WERI-Rb-1 (cell line): ENCODE results near the gene SPTBN5.

ENCODE experiments used
- DNase-seq: peaks from one replicate; pipeline ENCODE4 v3.0.0-alpha.2; 2020
- H3K27ac ChIP-seq: fragments of 250-450 bp; sonication (Bioruptor Pico); 2 replicates; pipeline ENCODE4 v1.5.1; 2020; ENCODE audit warnings: mild to moderate bottlenecking, moderate library complexity
- H3K27me3 ChIP-seq: fragments of 250-450 bp; sonication (Bioruptor Pico); 2 replicates; pipeline ENCODE4 v1.5.1; 2021; ENCODE audit warnings: mild to moderate bottlenecking, low read depth, moderate library complexity; ENCODE audit not compliant: insufficient read depth, severe bottlenecking
- H3K36me3 ChIP-seq: fragments of 250-450 bp; sonication (Bioruptor Pico); 2 replicates; pipeline ENCODE4 v1.5.1; 2020; ENCODE audit warnings: mild to moderate bottlenecking, moderate library complexity
- H3K4me3 ChIP-seq: 2 replicates; pipeline ENCODE4 v1.5.1; 2011; ENCODE audit warnings: low read depth, mild to moderate bottlenecking, control low read depth, low read length
- H3K9me3 ChIP-seq: fragments of 250-450 bp; sonication (Bioruptor Pico); 2 replicates; pipeline ENCODE4 v1.5.1; 2021; ENCODE audit warnings: mild to moderate bottlenecking, moderate library complexity; ENCODE audit not compliant: severe bottlenecking
- TF ChIP-seq, protein P1 (sequence below): IDR thresholded peaks from 2 replicates; pipeline ENCODE4 v1.5.1; 2011; ENCODE audit warnings: low read depth, mild to moderate bottlenecking, control low read depth, inconsistent platforms, low read length

Gene SPTBN5

DNA sequence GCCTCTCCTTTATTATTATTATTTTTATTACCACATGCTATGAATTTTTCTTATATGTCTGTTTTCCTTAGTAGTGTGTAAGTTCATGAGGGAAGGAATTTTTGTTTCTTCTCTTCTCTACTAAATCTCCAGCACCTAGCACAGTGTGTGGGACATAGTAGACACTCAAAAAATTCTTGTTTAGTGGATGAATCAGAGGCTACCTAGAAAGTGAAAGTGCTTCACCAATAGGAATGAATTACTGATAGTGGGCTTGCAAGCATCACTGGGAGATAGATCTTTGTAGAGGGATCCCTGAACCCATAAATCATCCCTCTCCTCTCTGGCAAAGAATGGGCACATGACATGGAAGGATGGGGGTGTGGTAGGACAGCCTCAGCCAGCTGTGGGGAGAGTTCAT lies 8.5 kb downstream of the SPTBN5 start:
- Histone ChIP-seq H3K36me3 (no peaks in the 10 kb centered on the region), H3K27ac (no peak overlapping the region), H3K4me3 (no peak overlapping the region), H3K27me3 (no peaks in the 10 kb centered on the region), H3K9me3 (no peaks in the 10 kb centered on the region)
- no peak for DNase-seq
- TF ChIP-seq, protein P1, sequence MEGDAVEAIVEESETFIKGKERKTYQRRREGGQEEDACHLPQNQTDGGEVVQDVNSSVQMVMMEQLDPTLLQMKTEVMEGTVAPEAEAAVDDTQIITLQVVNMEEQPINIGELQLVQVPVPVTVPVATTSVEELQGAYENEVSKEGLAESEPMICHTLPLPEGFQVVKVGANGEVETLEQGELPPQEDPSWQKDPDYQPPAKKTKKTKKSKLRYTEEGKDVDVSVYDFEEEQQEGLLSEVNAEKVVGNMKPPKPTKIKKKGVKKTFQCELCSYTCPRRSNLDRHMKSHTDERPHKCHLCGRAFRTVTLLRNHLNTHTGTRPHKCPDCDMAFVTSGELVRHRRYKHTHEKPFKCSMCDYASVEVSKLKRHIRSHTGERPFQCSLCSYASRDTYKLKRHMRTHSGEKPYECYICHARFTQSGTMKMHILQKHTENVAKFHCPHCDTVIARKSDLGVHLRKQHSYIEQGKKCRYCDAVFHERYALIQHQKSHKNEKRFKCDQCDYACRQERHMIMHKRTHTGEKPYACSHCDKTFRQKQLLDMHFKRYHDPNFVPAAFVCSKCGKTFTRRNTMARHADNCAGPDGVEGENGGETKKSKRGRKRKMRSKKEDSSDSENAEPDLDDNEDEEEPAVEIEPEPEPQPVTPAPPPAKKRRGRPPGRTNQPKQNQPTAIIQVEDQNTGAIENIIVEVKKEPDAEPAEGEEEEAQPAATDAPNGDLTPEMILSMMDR, result no peak

DNA sequence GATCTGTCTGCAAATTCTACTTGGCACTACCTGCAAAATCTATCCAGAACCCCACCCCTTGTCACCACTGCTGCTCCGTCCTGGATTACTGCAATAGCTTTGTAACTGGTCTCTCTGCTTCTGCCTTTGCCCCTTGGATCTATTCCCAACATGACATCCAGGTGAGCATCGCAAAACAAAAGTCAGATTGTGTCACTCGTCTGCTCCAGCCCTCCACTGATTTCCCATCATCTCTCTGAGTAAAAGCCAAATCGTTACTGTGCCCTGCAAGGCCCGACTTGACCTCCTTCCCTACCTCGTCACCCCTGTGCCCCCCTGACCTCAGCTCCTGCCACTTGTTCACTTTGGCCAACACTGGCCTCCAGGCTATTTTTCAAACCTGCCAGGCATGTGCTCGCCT lies 9.4 kb downstream of the SPTBN5 start:
- no peaks in the 10 kb centered on the region for H3K36me3 ChIP-seq
- no peaks in the 10 kb centered on the region for H3K27me3 ChIP-seq
- no peak overlapping the region for H3K27ac ChIP-seq
- DNase-seq, result no peak
- no peaks in the 10 kb centered on the region for H3K9me3 ChIP-seq
- TF ChIP-seq, protein P1, result no peak
- H3K4me3 ChIP-seq, result no peak overlapping the region

DNA sequence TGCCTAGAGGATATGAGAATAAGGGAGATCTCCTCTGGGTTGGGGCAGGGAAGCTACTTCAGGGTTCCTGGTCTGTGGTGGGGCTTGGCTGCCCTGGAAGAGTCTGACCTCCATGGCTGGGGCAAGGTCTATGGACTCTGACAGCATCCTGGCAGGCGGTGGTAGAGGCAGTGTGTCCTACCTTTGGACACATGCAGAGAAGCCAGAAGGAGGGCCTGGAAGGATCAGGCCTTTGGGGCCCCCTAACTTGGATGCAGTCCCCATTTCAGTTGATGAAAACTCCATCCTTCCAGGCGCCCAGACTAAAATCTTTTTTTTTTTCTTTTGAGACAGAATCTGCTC lies 10.4 kb downstream of the SPTBN5 start:
- H3K36me3 ChIP-seq, result no peaks in the 10 kb centered on the region
- no peak for DNase-seq
- no peak overlapping the region for H3K4me3 ChIP-seq
- TF ChIP-seq, protein P1, result no peak
- no peaks in the 10 kb centered on the region for H3K27me3 ChIP-seq
- H3K9me3 ChIP-seq, result no peaks in the 10 kb centered on the region
- no peak overlapping the region for H3K27ac ChIP-seq

DNA sequence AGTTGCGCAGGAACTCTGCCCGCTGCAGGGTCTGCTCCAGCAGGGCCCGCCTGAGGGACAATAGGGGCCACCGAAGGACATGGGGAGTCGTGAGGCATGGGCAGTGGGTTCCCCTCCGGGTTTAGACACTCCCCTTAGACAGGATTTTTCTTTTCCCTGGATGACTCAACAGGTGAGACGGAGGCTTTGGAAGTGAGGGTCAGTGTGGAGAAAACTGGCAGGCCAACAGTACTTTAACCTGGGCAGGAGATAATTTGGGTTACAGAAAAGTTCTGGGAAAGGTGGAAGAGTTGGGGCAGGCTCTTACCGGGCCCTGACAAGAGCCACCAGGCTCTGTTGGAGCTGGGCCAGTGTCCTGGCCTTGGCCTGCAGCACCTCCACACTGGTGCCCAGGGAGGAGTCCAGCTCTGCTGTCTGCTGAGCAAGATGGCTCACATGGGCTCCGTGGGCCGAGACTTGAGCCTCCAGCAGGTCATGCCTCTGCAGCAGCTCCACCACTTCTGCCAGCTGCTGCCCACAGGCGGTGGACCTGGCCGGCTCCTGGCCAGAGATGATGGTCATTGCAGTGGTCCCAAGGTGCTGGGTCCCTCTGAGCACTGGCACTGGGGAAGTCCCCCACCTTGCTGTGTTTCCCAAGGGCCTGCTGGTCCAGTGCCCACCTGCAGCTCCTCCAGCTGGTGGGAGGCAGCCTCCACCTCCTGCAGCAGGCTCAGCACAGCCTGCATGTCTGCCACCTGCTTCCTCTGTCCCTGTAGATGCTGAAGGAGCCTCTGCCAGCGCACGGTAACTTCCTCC lies 11.0 kb downstream of the SPTBN5 start:
- DNase-seq, result no peak
- no peaks in the 10 kb centered on the region for H3K9me3 ChIP-seq
- TF ChIP-seq, protein P1, result no peak
- no peaks in the 10 kb centered on the region for H3K27me3 ChIP-seq
- no peaks in the 10 kb centered on the region for H3K36me3 ChIP-seq
- no peak overlapping the region for H3K4me3 ChIP-seq
- no peak overlapping the region for H3K27ac ChIP-seq

DNA sequence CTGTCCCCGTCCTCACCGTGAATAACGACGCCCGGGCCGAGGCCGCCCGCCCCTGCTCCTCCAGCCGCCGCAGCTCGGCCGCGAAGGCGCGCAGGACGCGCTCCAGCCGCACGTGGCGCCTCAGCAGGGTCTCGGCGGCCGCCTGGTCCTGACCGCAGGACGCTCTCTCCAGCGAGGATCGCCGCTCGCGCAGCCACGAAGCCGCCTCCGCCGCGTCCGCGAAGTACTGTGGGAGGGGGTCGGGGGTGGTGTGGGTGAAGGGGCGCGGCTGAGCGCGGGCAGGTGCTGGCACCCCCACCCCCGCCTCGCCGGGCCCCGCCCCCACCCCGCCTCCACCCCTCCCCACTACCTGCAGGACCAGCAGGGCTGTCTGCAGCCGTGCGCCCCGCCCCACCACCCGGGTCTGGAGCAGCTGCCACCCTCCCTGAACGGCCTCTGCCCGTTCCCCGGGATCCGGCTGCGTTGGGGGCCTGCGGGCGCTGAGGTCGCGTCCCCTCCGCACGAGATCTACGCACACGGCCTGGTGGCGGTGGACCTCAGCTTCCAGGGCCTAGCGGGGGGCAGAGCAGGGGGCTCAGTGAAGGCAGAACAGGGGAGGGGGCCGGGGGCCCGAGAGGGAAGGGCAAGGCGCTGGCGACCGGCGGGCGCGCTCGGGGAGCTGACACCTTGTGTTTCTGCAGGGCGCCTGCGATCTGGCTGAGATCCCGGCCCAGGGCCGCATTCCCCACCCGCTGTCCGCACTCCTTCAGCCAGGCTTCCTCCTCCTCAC lies 11.7 kb downstream of the SPTBN5 start:
- Histone ChIP-seq H3K36me3 (no peaks in the 10 kb centered on the region), H3K27ac (no peak overlapping the region), H3K4me3 (no peak overlapping the region), H3K27me3 (no peaks in the 10 kb centered on the region), H3K9me3 (no peaks in the 10 kb centered on the region)
- DNase-seq, result no peak
- TF ChIP-seq, protein P1, result no peak

GRCh38 chr15:41881550-41881919 lies 12.3 kb downstream of the SPTBN5 start:
- H3K4me3 ChIP-seq, result no peak overlapping the region
- TF ChIP-seq, protein P1, result no peak
- H3K27me3 ChIP-seq, result no peaks in the 10 kb centered on the region
- no peak for DNase-seq
- no peak overlapping the region for H3K27ac ChIP-seq
- no peaks in the 10 kb centered on the region for H3K36me3 ChIP-seq
- no peaks in the 10 kb centered on the region for H3K9me3 ChIP-seq
